Mesendoderm (in vitro differentiated cells): ENCODE results near the gene SNX32.
A peak's percentile ranks its signal among the peaks of the same experiment; 100 is the strongest.

Source experiments
- DNase-seq: peaks from one replicate; pipeline ENCODE4 v3.0.0; 2013
- H2AK5ac ChIP-seq: 2 replicates; pipeline ENCODE4 v1.6.1; 2013; ENCODE audit warnings: low read length, inconsistent platforms
- H2BK120ac ChIP-seq: 2 replicates; pipeline ENCODE4 v1.6.1; 2013; ENCODE audit warnings: low read depth, mild to moderate bottlenecking, low read length, moderate library complexity, mixed read lengths
- H2BK15ac ChIP-seq: replicated peaks from 2 replicates; pipeline ENCODE4 v1.6.1; 2013; ENCODE audit warnings: low read depth, mild to moderate bottlenecking, moderate library complexity
- H2BK5ac ChIP-seq: 2 replicates; pipeline ENCODE4 v1.6.1; 2013; ENCODE audit warnings: low read length, inconsistent platforms
- H3K18ac ChIP-seq: 2 replicates; pipeline ENCODE4 v1.6.1; 2013; ENCODE audit warnings: mild to moderate bottlenecking, low read length, mixed read lengths
- H3K23ac ChIP-seq: one replicate; pipeline ENCODE4 v1.6.1; 2013; ENCODE audit warnings: low read length
- H3K27ac ChIP-seq: 2 replicates; pipeline ENCODE4 v1.5.1; 2013; ENCODE audit warnings: low read depth, mild to moderate bottlenecking, inconsistent platforms, low read length, moderate library complexity
- H3K27me3 ChIP-seq: 2 replicates; pipeline ENCODE4 v1.6.1; 2013; ENCODE audit warnings: low read length, control low read depth, mild to moderate bottlenecking, inconsistent platforms; ENCODE audit not compliant: insufficient read depth, poor library complexity
- H3K36me3 ChIP-seq: 2 replicates; pipeline ENCODE4 v1.6.1; 2013; ENCODE audit warnings: low read length, inconsistent platforms; ENCODE audit not compliant: control insufficient read depth, insufficient read depth
- H3K4ac ChIP-seq: one replicate; pipeline ENCODE4 v1.6.1; 2013; ENCODE audit warnings: low read depth, mild to moderate bottlenecking, low read length, moderate library complexity
- H3K4me1 ChIP-seq: 2 replicates; pipeline ENCODE4 v1.6.1; 2013; ENCODE audit warnings: low read depth, low read length, inconsistent platforms; ENCODE audit not compliant: control insufficient read depth
- H3K4me2 ChIP-seq: 2 replicates; pipeline ENCODE4 v1.6.1; 2013; ENCODE audit warnings: low read length
- H3K4me3 ChIP-seq: 2 replicates; pipeline ENCODE4 v1.5.1; 2013; ENCODE audit warnings: mild to moderate bottlenecking, low read length
- H3K56ac ChIP-seq: one replicate; pipeline ENCODE4 v1.6.1; 2013; ENCODE audit warnings: low read length
- H3K79me1 ChIP-seq: 2 replicates; pipeline ENCODE4 v1.6.1; 2013; ENCODE audit warnings: low read length, inconsistent platforms
- H3K79me2 ChIP-seq: 2 replicates; pipeline ENCODE4 v1.6.1; 2013; ENCODE audit warnings: mild to moderate bottlenecking, low read length; ENCODE audit not compliant: control insufficient read depth, insufficient read depth
- H3K9ac ChIP-seq: 2 replicates; pipeline ENCODE4 v1.6.1; 2013; ENCODE audit warnings: low read length, inconsistent platforms
- H4K5ac ChIP-seq: one replicate; pipeline ENCODE4 v1.6.1; 2013; ENCODE audit warnings: low read length
- H4K8ac ChIP-seq: one replicate; pipeline ENCODE4 v1.6.1; 2013; ENCODE audit warnings: low read depth, mild to moderate bottlenecking, control low read depth, low read length, moderate library complexity
- WGBS: extraction: QIAGEN DNeasy Blood & Tissue Kit; methylation state at CpG from one replicate; pipeline ENCODE4 v1.1.7; 2013; ENCODE audit warnings: low lambda C conversion rate, missing lambda C conversion rate; ENCODE audit not compliant: insufficient coverage; ENCODE audit errors: extremely low coverage; 5-methylcytosine and 5-hydroxymethylcytosine counted together

Gene SNX32

DNA sequence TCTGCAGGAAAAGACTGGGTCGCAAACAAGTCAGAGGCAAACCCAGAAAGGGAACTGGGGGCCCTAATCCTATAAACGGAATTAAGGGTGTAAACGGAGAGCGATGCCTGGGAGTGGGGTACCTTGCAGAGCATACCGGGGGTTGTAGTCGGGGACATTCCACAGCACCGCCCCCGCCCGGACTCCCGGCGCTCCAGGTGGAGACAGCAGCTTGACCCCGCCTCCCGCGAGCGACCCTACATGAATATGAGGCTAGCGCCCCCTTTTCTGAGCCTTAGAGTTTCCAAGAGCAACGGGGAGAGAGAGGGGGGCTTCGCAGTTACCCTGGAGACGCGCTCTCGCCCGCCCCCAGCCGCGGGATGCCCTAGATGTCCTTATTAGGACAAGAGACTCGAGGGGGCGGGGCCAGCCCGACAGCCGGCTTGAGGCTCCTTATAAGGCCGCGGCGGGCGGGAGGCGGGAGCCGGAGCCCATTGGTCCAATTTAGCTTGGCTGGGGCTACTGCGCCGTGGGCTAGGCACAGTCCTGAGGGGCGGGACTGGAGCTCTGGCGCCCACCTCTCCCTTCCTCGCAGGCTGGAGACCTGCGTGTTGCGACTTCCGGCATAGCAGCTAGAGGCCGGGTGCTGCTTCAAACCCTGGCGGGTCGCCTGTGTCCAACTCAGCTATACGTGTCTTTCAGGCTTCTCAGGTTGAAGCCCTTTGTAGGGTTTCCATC is 25.5 kb downstream of the SNX32 start:
- no CpG with 5 or more reads among the region's 46 CpGs for WGBS

DNA sequence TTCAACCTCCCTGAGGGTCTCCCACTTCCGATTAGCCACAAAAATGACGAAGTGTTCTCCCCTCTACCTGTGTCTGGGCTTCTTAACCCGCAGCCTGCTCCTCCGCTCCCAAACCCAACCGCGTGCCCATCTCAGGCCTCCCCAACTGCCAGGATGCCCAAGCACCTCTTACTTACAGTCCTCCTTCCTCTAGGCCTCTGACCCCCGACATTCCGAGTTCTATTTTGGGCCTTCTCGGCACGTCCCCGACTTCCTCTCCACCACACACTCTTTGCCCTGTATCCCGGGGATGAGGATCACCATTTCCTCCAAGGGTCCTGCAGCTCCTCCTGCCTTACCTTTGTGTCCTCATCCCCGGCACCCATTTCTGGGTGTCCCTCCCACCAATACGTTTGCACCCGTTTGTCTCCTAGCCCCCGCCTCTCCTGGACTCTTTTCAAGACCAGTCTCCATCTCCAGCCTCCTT is 26.1 kb downstream of the SNX32 start:
- Histone ChIP-seq H3K9ac (peak overlapping the region; percentile 83), H3K79me2 (peaks cover 38% of the 10 kb centered on the region), H3K18ac (peak overlapping the region; percentile 46), H2AK5ac (no peak overlapping the region), H3K23ac (peak overlapping the region; percentile 3), H4K5ac (no peak overlapping the region), H3K4ac (peak overlapping the region; percentile 85), H2BK120ac (peak overlapping the region; percentile 39), H4K8ac (no peak overlapping the region), H2BK5ac (peak overlapping the region; percentile 64), H3K79me1 (peaks cover 27% of the 10 kb centered on the region), H3K27me3 (no peaks in the 10 kb centered on the region), H3K4me1 (peaks cover 3% of the 10 kb centered on the region), H3K4me3 (peak overlapping the region; percentile 26), H3K27ac (peak overlapping the region; percentile 87), H2BK15ac (no peak overlapping the region), H3K4me2 (peak overlapping the region; percentile 35), H3K36me3 (peaks cover 18% of the 10 kb centered on the region), H3K56ac (peak overlapping the region; percentile 81)
- no CpG with 5 or more reads among the region's 16 CpGs for WGBS
- no peak for DNase-seq

More for the DNA sequence above, 25.5 kb downstream of the SNX32 start:
- peak overlapping the region; percentile 39 for H2BK120ac ChIP-seq
- no peak overlapping the region for H2BK15ac ChIP-seq
- no peak overlapping the region for H4K8ac ChIP-seq
- peaks cover 31% of the 10 kb centered on the region for H3K79me1 ChIP-seq
- H2BK5ac ChIP-seq: peak overlapping the region; percentile 64
- peaks cover 42% of the 10 kb centered on the region for H3K79me2 ChIP-seq
- peak overlapping the region; percentile 65 for H3K4me3 ChIP-seq
- H3K4ac ChIP-seq: peak overlapping the region; percentile 85
- peak overlapping the region; percentile 87 for H3K27ac ChIP-seq
- H4K5ac ChIP-seq: no peak overlapping the region
- peak overlapping the region; percentile 46 for H3K18ac ChIP-seq
- DNase-seq: peak; percentile 100
- no peak overlapping the region for H2AK5ac ChIP-seq
- H3K4me2 ChIP-seq: peak overlapping the region; percentile 100
- peaks cover 3% of the 10 kb centered on the region for H3K4me1 ChIP-seq
- peaks cover 22% of the 10 kb centered on the region for H3K36me3 ChIP-seq
- H3K9ac ChIP-seq: peak overlapping the region; percentile 83
- H3K27me3 ChIP-seq: no peaks in the 10 kb centered on the region
- peak overlapping the region; percentile 94 for H3K56ac ChIP-seq
- H3K23ac ChIP-seq: peak overlapping the region; percentile 3

DNA sequence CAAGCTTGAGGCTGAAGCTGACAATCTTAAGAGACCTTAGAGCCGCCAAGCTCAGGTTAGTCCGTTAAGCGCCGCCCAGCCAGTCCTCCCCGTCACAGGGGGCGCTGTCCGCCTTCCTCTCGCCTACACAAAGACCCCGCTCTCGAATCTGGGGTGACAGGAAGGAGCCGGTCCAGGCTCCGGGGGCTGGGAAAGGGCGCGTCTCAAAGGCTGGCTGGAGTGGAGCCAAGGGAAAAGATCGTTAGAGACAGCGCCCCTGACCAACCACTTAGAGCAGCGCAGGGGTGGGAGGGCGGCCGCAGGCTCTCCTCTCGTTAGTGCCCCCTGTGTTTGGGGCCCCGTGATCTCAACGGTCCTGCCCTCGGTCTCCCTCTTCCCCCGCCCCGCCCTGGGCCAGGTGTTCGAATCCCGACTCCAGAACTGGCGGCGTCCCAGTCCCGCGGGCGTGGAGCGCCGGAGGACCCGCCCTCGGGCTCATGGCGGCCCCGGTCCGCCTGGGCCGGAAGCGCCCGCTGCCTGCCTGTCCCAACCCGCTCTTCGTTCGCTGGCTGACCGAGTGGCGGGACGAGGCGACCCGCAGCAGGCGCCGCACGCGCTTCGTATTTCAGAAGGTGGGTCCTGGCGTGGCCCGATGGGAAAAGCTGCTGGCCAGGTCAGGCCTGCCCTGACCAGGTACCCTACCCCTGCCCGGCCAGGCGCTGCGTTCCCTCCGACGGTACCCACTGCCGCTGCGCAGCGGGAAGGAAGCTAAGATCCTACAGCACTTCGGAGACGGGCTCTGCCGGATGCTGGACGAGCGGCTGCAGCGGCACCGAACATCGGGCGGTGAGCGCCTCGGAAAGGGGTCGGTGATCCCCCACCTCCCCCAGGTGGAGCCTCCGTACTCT is 26.8 kb downstream of the SNX32 start, which contains the start of gene MUS81:
TSS of gene MUS81 (plus strand) at position 156 of the 887 bp plus-strand sequence. CDS start at position 477, 321 bp downstream.
- Histone ChIP-seq H3K36me3 (peaks cover 13% of the 10 kb centered on the region), H3K27ac (peak within 1 kb of the TSS; percentile 87), H3K4me2 (peak within 1 kb of the TSS; percentile 97), H2BK15ac (no peak within 1 kb of the TSS), H4K8ac (no peak within 1 kb of the TSS), H4K5ac (no peak within 1 kb of the TSS), H3K56ac (peak within 1 kb of the TSS; percentile 95), H3K18ac (peak within 1 kb of the TSS; percentile 46), H3K9ac (peak within 1 kb of the TSS; percentile 83), H3K79me1 (peaks cover 24% of the 10 kb centered on the region), H2BK5ac (peak within 1 kb of the TSS; percentile 64), H2AK5ac (peak within 1 kb of the TSS; percentile 78), H3K4me1 (peaks cover 3% of the 10 kb centered on the region), H3K23ac (peak within 1 kb of the TSS; percentile 89), H3K4ac (peak within 1 kb of the TSS; percentile 85), H3K79me2 (peaks cover 32% of the 10 kb centered on the region), H3K27me3 (no peaks in the 10 kb centered on the region), H3K4me3 (peak within 1 kb of the TSS; percentile 65), H2BK120ac (peak within 1 kb of the TSS; percentile 39)
- no CpG with 5 or more reads among the region's 78 CpGs for WGBS
- DNase-seq: peak; percentile 99

DNA sequence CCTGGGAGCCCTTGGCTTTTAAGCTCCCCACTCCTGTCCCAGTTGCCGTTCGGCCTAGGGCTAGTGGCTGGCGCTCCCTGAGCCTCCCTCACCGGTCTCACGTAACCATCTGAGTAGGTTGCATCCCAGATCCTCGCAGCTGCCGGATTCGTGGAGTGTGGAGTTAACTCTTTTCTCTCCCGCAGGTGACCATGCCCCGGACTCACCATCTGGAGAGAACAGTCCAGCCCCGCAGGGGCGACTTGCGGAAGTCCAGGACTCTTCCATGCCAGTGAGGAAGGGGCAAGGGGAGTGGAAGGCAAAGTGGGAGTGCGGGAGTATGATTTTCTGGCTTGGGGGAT is 27.4 kb downstream of the SNX32 start:
- Histone ChIP-seq H4K8ac (no peak overlapping the region), H4K5ac (no peak overlapping the region), H3K36me3 (peaks cover 11% of the 10 kb centered on the region), H3K23ac (peak overlapping the region; percentile 89), H3K4me1 (peaks cover 2% of the 10 kb centered on the region), H3K4me3 (peak overlapping the region; percentile 65), H2BK5ac (peak overlapping the region; percentile 21), H3K27me3 (no peaks in the 10 kb centered on the region), H3K18ac (peak overlapping the region; percentile 44), H2BK120ac (no peak overlapping the region), H2AK5ac (peak overlapping the region; percentile 78), H3K56ac (peak overlapping the region; percentile 95), H3K79me2 (peaks cover 26% of the 10 kb centered on the region), H3K9ac (peak overlapping the region; percentile 83), H3K4ac (peak overlapping the region; percentile 74), H3K27ac (peak overlapping the region; percentile 87), H3K79me1 (peaks cover 18% of the 10 kb centered on the region), H2BK15ac (no peak overlapping the region), H3K4me2 (peak overlapping the region; percentile 97)
- no peak for DNase-seq
- no CpG with 5 or more reads among the region's 14 CpGs for WGBS

DNA sequence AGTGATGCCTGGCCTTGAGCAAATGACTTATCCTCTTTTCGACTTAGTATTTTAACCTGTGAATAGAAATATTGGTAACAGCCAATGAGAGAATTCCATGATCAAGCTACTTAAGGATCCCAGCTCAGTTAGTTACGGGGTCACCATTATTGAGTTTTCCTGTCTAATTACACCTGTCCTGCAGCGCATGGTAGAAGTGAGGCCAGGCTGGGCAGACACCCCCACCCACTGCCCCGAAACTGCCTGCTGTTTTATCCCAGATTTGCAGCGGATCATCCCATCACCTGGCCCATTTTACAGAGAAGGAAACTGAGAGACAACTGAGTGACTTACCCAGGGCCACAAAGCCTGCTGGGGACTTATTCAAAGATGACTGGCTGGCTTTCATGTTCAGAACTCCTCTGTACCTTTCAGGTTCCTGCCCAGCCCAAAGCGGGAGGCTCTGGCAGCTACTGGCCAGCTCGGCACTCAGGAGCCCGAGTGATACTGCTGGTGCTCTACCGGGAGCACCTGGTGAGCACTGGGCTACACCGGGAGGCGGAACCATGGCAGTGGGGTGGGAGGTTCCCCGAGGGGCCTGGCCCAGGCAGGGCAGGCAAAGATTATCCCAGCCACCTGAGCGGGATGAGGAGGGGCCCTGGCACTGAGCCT is 27.9 kb downstream of the SNX32 start:
- no peak overlapping the region for H4K5ac ChIP-seq
- H3K4me3 ChIP-seq: peak overlapping the region; percentile 65
- no peak overlapping the region for H3K27ac ChIP-seq
- H3K56ac ChIP-seq: peak overlapping the region; percentile 95
- no peak overlapping the region for H3K23ac ChIP-seq
- WGBS: no CpG with 5 or more reads among the region's 13 CpGs
- peaks cover 16% of the 10 kb centered on the region for H3K79me1 ChIP-seq
- no peak for DNase-seq
- no peak overlapping the region for H3K18ac ChIP-seq
- peak overlapping the region; percentile 83 for H3K9ac ChIP-seq
- H2BK5ac ChIP-seq: no peak overlapping the region
- no peak overlapping the region for H2AK5ac ChIP-seq
- H4K8ac ChIP-seq: no peak overlapping the region
- H2BK120ac ChIP-seq: no peak overlapping the region
- H3K4me2 ChIP-seq: peak overlapping the region; percentile 97
- no peaks in the 10 kb centered on the region for H3K4me1 ChIP-seq
- peaks cover 21% of the 10 kb centered on the region for H3K79me2 ChIP-seq
- H2BK15ac ChIP-seq: no peak overlapping the region
- no peak overlapping the region for H3K4ac ChIP-seq
- H3K36me3 ChIP-seq: peaks cover 10% of the 10 kb centered on the region
- H3K27me3 ChIP-seq: no peaks in the 10 kb centered on the region
